Stimulated activated CD8-positive, alpha-beta memory T cell treated with anti-CD3 and anti-CD28 coated beads, Interleukin-4, amount 100 ng/mL, for 24 hours (primary cell): ENCODE results near the gene DGKZ.
"Not testable (repeated sequence)": the region's sequence is repeated elsewhere in the genome, so short reads cannot be mapped to it uniquely, and the experiment has no call there.

ENCODE experiments used
- DNase-seq: peaks from one replicate; pipeline ENCODE4 v3.0.0-alpha.2; 2020; ENCODE audit warnings: low read depth

The DGKZ gene, protein sequence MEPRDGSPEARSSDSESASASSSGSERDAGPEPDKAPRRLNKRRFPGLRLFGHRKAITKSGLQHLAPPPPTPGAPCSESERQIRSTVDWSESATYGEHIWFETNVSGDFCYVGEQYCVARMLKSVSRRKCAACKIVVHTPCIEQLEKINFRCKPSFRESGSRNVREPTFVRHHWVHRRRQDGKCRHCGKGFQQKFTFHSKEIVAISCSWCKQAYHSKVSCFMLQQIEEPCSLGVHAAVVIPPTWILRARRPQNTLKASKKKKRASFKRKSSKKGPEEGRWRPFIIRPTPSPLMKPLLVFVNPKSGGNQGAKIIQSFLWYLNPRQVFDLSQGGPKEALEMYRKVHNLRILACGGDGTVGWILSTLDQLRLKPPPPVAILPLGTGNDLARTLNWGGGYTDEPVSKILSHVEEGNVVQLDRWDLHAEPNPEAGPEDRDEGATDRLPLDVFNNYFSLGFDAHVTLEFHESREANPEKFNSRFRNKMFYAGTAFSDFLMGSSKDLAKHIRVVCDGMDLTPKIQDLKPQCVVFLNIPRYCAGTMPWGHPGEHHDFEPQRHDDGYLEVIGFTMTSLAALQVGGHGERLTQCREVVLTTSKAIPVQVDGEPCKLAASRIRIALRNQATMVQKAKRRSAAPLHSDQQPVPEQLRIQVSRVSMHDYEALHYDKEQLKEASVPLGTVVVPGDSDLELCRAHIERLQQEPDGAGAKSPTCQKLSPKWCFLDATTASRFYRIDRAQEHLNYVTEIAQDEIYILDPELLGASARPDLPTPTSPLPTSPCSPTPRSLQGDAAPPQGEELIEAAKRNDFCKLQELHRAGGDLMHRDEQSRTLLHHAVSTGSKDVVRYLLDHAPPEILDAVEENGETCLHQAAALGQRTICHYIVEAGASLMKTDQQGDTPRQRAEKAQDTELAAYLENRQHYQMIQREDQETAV

DNA sequence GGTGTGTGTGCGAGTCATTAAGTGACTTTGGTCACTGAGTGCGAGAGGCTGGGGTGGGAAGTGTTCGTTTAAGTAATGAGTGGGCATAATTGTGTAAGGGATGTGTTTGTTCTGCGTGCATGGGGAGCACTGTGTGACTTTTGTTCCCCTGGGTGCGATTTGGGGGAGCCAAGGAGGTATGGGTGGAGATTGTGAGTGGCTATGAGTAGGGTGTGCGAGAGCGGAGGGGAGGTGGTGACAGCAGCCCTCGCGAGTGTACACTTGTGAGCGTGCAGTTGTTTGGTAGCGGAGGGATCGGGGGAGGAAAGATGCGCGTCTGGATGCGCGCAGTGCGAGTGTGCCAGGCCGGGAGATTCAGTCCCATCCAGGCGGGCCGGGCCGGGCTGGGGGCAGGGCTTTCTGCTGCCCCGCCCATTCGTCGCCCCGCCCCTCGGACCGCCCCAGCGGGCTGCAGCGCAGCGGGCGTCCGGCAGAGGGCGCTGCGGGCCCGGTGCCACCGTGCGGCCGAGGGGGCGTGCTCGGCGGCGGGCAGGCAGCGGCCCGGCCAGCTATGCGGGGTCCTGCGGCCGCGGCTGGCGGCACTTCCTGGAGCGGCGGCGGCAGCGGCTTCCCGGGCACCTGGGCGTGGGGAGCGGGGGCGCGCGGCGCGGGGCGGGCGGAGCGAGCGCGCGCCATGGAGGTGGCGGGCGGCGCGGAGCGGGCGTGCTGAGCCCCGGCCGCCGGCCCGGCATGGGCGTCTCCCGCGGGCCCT, at the start of gene DGKZ:
TSS of gene DGKZ (plus strand) at position 578 of the 751 bp plus-strand sequence. CDS start 197 bp downstream, outside the sequence.
- DNase-seq, result peak; percentile 82

DNA sequence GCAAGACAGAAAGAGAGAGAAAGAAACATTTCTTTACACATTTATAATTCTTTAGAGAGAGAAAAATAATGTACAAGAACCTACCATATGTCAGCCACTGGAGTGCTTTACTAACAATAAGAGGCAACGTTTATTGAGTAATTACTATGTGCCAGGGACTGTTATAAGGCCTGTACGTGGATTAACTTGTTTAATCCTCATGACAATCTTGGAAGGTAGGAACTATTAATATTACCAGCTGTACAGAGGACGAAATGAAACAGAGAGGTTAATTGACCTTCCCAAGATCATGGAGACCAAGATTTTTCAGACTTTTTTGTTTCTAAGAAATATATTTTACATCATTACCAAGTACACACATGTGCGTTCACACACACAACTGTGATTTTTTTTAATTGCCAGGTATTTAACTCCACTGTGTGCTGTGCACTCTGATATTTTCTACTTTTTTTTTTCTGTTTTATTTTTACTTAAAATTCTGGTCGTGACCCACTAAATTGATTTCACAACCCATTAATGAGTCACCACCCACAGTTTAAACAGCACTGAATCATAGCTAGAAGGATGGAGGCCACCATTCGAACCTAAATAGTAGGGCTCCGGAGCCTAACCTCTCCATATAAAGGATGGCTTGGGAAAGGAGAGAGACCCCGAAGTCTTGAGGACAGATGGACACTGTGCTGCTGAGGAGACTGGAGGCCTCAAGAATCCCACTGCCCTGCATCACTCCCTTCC, 48.4 kb upstream of the DGKZ start:
- no peak for DNase-seq

DNA sequence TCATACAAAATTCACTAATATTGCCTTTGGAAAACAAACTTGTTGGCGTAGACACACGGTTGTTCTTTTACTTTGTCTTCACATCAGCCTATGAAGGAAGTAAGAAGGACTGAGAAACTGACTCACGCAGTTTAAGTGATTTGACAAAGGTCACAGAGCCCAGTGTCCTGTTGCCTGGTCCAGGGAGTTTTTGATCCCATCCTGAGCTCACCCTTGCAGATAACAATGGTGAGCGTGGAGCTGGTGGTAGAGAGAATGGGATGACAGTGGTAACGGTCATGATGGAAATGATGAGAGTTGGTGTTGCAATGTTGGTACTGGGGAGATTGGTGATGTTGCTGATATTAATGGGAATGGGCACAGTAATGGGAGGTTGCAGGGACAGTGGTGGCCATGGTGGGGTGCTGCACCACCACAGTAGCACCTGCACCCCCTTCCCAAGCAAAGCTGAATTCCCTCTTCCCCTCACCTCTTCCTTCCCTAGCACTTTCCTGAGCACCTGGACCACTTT, 47.8 kb upstream of the DGKZ start:
- DNase-seq, result no peak

DNA sequence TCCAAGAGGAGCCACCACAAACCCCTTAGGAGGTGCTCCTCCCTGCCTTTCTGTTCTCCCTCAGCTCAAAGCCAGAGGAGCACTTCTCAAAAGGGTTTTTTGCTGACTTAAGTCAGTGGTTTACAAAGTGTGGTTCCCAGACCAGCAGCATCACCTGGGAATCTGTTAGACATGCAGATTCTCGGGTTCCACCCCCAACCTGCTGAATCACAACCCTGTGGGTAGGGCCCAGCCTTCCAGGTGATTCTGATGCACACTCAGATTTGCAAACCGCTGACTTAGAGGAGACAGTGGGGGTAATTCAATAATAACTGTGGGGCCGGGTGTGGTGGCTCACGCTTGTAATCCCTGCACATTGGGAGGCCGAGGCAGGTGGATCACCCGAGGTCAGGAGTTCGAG, 47.0 kb upstream of the DGKZ start:
- DNase-seq, result no peak

DNA sequence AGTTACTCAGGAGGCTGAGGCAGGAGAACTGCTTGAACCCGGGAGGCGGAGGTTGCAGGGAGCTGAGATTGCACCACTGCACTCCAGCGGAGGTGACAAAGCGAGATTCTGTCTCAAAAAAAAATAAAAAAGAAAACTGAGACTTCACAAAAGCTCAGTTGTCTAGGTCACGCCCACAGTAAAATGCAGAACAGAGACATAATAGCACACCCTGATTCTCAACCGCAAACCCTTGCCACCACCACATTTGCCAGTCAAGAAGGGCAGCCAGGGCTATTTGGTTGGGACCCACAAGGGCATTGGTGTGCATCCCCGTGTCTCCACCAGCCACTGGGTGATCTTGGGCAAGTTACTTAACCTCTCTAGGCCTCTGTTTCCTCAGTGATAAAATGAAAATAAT, 44.4 kb upstream of the DGKZ start:
- no peak for DNase-seq

DNA sequence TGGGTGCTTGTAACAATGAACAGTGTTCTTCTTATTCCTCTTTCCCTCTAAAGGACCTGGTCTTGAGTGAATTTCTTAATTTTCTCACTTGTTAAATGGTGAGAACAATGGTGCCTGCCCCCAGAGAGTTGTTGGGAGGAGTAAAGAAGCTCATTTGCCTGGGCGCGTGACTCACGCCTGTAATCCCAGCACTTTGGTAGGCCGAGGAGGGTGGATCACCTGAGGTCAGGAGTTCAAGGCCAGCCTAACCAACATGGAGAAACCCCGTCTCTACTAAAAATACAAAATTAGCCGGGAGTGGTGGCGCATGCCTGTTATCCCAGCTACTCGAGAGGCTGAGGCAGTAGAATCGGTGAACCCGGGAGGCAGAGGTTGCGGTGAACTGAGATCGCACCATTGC, 43.2 kb upstream of the DGKZ start:
- DNase-seq, result not testable (repeated sequence)

DNA sequence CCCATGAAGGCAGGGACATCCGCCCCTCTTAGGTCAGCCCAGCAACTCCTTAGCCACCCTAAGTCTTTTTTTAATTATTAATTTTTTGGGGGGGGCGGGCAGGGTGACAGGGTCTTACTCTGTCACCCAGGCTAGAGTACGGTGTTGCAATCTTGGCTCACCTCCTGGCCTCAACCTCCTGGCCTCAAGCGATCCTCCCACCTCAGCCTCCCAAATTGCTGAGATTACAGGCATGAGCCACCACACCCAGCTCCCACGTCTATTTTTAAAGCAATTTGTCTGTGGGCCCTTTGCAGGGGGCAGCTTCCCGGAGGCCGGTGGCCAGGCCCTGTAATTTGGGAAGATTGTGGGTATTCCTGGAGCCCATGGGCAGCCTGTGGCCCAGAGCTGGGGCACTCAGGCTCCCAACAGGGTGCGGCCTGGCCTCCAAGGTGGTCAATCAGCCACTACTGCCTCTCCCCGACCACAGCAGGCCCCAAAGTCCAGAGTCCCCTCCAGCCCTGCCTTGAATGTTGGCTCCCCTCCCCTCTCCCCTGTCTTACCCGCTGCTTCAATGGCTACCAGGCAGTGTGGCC, 42.6 kb upstream of the DGKZ start:
- no peak for DNase-seq

DNA sequence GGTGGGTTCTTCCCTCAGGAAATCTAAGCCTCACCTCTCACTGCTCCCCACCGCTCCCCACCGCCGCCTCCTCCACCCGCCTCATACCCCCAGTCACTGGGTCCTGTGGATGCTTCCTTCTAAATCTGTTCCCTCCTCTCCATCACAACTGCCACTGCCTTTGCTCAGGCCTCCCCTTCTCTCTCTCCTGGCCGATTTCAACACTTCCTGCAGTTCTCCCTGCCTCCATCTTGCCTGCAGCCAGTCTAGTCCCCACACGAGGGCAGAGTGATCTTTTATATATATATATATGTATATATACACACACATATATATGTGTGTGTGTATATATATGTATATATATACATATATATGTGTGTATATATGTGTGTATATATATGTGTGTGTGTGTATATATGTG, 42.0 kb upstream of the DGKZ start:
- DNase-seq, result no peak

DNA sequence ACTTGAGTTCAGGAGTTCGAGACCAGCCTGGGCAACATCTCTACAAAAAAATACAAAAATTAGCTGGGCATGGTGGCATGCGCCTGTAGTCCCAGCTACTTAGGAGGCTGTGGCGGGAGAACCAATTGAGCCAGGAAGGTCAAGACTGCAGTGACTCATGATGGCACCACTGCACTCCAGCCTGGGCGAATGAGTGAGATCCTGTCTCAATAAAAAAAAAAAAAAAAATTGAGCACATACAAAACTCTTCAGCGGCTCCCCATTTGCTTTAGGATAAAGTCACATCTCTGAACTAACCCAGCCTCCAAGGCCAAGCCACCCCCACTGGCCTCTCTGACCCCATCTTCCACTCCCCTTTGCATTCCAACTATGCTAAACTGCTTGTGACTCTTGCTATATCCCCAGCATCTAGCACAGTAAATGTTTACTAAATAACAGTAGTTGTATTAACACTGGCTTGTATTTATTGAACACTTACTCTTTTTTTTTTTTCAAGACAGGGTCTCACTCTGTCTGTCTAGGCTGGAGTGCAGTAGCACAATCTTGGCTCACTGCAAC, 40.9 kb upstream of the DGKZ start:
- DNase-seq, result no peak

DNA sequence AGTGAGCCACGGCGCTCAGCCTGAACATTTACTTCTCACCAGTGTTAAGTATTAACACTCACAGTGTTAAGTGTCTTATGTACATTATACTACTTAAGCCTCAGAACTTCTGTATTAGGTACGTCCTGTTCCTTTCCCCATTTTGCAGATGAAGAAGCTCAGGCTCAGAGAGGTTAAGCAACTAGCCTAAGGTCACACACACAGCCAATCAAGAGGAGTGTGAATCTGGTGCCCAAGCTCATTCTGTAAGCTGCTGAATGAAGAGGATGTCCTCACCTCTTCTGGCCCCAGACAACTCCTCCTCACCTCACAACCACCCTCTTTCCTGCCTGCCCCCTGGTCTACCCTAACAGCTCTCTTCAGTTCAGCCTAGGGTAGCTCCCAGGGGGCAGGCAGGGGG, 39.9 kb upstream of the DGKZ start:
- DNase-seq, result no peak

DNA sequence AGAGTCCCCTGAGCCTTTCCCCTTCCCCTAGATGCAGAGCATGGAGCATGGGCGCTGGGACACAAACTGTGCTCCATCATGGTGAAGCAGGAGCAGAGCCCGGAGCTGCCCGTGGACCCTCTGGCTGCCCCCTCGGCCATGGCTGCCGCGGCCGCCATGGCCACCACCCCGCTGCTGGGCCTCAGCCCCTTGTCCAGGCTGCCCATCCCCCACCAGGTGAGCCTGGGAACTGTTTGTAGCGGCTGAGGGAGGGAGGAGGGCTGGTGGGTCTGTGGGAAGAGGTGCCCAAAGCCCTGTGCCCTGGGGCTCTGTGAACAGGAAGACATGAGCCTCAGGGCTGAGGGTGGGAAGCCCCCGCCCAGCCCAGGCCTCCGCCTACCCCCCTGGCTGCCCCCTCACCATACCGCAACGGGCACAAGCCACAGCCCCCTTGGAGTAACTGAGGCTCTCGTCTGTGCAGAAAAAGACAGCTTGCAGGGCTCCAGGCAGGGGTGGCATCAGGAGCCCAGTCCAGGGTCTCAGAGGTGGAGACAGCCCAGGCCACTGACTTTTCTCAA, 39.4 kb upstream of the DGKZ start:
- no peak for DNase-seq

DNA sequence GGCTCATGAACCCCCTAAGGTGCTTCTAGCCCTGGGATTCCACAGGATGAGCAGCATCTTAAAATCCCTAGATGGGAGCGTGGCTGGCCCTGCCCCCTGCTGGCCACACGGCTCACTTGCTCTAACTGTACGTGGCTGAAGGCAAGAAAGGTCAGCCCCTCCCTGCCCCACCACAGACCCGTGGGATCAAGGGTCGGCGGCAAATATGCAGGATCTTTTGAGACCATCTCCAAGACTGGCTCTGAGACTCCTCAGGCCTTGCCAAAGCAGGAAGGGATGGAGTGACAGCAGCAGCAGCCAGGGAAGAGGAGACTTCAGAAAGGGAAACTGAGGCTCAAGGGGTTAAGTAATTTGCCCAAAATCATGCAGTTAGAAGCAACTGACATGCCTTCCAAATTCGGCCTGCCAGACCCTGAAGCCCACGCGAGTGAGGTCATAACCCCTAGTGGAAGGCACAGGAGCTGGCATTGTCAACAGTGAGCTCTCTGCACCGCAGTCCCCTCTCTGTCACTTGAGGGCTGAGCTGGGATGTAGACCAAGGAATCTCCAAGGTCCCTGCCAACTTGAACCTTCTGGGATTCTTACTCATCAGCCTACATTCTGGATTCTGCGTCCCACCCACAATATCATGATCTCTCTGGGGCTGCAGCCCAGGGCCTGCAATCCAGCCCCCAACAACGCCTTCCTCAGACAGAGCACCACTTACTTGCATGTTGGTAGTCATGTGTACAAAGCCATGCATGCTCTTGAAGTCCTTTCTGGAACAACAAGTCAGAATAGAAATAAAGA, 38.4 kb upstream of the DGKZ start:
- peak; percentile 56 for DNase-seq

DNA sequence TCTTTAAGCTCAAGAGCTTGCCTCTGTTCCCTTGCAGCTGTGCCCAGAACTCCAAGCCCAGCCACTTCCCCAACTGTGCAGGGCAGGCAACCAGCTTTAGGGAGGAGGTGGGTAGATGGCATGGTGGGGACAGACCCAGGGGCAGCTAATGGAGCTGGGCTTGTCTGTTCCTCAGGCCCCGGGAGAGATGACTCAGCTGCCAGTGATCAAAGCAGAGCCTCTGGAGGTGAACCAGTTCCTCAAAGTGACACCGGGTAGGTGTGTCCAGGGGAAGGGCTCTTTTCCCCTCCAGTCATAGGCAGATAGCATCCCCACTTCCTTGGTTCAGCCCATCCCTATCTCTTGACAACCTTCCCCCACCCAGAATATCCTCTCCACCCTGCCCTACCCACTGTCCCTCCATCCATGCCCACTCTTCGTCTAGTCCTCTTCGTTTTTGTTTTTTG, 37.4 kb upstream of the DGKZ start:
- no peak for DNase-seq

DNA sequence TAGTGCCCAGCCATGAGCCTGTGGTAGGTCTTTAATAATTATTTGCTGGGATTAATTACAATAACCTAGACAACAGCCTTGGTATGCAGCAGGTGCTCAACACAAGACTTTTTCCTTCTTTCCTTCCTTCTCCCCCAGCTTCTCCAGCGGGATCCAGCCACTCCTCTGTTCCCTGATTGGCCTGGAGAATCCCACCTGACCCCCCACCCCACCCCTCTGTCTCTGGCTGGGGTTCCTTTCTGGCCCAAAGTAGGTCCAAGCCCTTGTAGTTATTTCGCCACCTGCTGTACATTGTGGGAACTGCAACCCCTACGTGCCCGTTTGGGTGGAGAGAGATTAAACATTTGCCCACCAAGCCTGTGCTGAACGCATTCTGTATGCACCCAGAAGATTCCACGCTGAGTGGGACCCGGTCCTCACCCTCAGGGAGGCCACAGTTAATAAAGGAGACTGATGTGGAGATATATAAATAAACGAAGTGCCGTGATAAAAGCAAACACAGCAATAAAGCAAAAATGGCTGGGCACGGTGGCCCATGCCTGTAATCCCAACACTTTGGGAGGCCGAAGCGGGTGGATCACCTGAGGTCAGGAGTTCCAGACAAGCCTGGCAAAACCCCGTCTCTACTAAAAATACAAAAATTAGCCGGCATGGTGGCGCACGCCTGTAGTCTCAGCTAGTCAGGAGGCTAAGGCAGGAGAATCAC, 32.1 kb upstream of the DGKZ start:
- DNase-seq, result peak; percentile 60

DNA sequence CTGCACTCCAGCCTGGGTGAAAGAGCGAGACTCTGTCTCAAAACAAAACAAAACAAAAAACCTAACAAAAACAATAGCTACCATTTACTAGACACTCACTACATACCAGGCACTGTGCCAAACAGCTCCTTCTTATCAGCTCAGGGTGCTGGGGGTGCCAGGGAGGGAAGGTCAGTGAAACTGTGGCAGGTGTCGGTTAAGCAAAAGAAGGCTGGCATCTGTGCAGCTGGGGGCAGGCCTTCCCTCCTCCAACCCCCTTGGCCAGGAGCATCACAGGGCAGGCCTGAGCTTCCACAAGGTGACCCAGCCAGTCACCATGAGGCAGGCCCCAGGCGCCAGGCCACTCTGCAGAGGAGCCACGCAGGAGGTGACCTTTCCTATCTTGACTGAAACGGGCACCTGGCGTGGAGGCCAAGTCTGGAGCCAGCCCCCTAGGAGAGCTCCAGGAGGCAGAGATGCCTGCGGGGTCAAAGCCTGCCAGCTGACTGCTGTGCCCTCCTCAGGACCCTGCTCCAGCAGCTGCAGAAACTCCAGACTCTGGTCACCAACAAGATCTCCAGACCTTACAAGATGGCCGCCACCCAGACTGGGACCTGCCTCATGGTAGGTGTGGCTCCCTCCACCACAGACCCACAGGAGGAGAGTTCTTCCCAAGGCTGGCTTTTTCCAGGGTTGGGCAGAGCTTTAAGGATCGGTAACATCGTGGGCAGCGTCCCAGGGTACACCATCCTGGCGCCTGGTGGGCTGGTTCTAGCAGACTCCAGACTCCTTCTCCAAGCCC, 31.3 kb upstream of the DGKZ start:
- no peak for DNase-seq

DNA sequence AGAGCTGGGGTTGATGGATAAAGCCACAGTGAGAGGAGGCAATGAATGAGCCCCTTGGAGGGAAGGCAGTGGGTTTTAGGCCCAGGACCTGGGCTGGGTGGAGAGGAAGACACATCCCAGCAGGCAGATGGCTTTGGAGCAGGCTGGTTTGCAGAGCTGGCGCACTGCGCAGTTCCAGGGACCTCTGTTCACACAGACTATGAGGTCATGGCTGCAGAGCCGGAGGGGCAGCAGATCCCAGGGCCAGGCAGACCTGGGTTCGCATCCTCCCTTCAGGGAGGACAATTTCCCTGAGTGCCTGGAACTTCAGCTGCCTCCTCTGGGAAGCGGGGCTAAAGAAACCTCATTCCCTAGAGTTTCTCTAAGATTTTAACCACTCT, 28.2 kb upstream of the DGKZ start:
- no peak for DNase-seq

DNA sequence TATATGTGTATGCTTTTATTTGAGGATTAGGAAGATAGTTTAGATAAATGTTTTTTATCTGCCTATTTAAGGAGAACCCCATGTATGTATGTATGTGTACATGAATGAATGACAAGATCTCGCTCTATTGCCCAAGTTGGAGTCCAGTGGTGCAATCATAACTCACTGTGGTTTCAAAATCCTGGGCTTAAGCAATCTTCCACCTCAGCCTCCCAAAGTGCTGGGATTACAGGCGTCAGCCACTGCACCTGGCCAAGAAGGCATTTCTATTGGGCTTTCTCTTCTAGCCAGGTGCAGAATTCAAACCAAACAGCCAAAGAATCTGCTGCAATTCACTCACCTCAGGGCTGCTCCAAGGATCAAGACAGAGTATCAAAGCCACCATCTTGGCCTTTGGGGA, 25.5 kb upstream of the DGKZ start:
- DNase-seq, result no peak

DNA sequence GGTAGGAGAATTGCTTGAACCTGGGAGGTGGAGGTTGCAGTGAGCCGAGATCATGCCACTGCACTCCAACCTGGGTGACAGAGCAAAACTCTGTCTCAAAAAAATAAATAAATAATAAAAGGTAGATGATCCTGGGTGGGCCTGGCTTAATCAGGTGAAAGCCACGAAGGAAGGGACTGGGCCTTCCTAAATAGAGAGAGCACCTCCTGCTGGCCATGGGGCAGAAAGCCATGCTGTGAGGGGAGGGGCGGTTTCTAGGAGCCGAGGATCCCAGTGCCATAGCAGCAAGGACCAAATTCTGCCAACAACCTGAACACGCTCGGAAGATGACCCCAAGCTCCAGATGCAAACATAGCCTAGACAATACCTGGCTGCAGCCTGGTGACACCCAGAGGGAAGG, 24.5 kb upstream of the DGKZ start:
- no peak for DNase-seq
